Neural cell (in vitro differentiated cells): Measurements from ENCODE around the gene TEKT5. TPM values are rescaled to one million over a fixed set of nuclear protein-coding genes. Genes with fewer than 3 reads are reported as not detected.

ENCODE experiments used
- H2AFZ ChIP-seq: fragments of 200-600, 300-800 bp; sonication (generic), shearing (Covaris generic); 2 replicates; pipeline ENCODE4 v1.6.0; 2014; ENCODE audit warnings: low read depth, mild to moderate bottlenecking, antibody characterized with exemption, low read length, moderate library complexity
- H3F3A ChIP-seq: fragments of 200-600 bp; shearing (Covaris generic); 2 replicates; pipeline ENCODE4 v1.6.1; 2016; ENCODE audit warnings: mild to moderate bottlenecking, moderate library complexity, mixed read lengths, antibody characterized with exemption, low read length; ENCODE audit not compliant: insufficient read depth, poor library complexity, severe bottlenecking
- H3K27ac ChIP-seq: fragments of 200-600, 300-800 bp; sonication (generic), shearing (Covaris generic); 2 replicates; pipeline ENCODE4 v1.5.1; 2014; ENCODE audit warnings: mild to moderate bottlenecking, low read length, moderate library complexity
- H3K27me3 ChIP-seq: fragments of 300-800, 200-600 bp; sonication (generic), shearing (Covaris generic); 2 replicates; pipeline ENCODE4 v1.6.0; 2014; ENCODE audit warnings: mild to moderate bottlenecking, low read depth, low read length, moderate library complexity; ENCODE audit not compliant: insufficient read depth
- H3K36me3 ChIP-seq: fragments of 300-800, 200-600 bp; sonication (generic), shearing (Covaris generic); 2 replicates; pipeline ENCODE4 v1.5.1; 2014; ENCODE audit warnings: mild to moderate bottlenecking, antibody characterized with exemption, low read length, moderate library complexity; ENCODE audit not compliant: insufficient read depth
- H3K4me2 ChIP-seq: fragments of 300-800, 200-600 bp; sonication (generic), shearing (Covaris generic); 2 replicates; pipeline ENCODE4 v1.6.0; 2014; ENCODE audit warnings: mild to moderate bottlenecking, low read length
- H3K4me3 ChIP-seq: fragments of 300-800, 200-600 bp; sonication (generic), shearing (Covaris generic); 2 replicates; pipeline ENCODE4 v1.5.1; 2014; ENCODE audit warnings: mild to moderate bottlenecking, low read length, moderate library complexity
- H3K79me2 ChIP-seq: fragments of 200-600 bp; shearing (Covaris generic); replicated peaks from 2 replicates; pipeline ENCODE4 v1.6.0; 2014; ENCODE audit warnings: mild to moderate bottlenecking, low read length, moderate library complexity; ENCODE audit not compliant: insufficient read depth
- H3K9ac ChIP-seq: fragments of 300-800, 200-600 bp; sonication (generic), shearing (Covaris generic); 2 replicates; pipeline ENCODE4 v1.6.1; 2016; ENCODE audit warnings: mild to moderate bottlenecking, low read length, mixed read lengths
- H3K9me2 ChIP-seq: fragments of 200-600 bp; shearing (Covaris generic); 2 replicates; pipeline ENCODE4 v1.6.1; 2016; ENCODE audit warnings: mild to moderate bottlenecking, low read length, mixed read lengths; ENCODE audit not compliant: insufficient read depth
- H3K9me3 ChIP-seq: fragments of 200-600, 300-800 bp; sonication (generic), shearing (Covaris generic); 2 replicates; pipeline ENCODE4 v1.6.1; 2016; ENCODE audit warnings: mild to moderate bottlenecking, mixed run types, low read length, moderate library complexity, mixed read lengths
- H4K20me1 ChIP-seq: fragments of 200-600 bp; shearing (Covaris generic); 2 replicates; pipeline ENCODE4 v1.6.1; 2016; ENCODE audit warnings: mild to moderate bottlenecking, mixed run types; ENCODE audit not compliant: insufficient read depth
- CTCF ChIP-seq: fragments of 450-650 bp; IDR thresholded peaks from 2 replicates; pipeline ENCODE4 v1.5.1; 2014; ENCODE audit warnings: antibody characterized with exemption, mild to moderate bottlenecking, moderate library complexity; ENCODE audit not compliant: poor library complexity, severe bottlenecking
- EP300 ChIP-seq: fragments of 450-650 bp; conservative IDR thresholded peaks from 2 replicates; pipeline ENCODE4 v1.6.1; 2014; ENCODE audit warnings: antibody characterized with exemption, mild to moderate bottlenecking, moderate library complexity; ENCODE audit not compliant: poor library complexity, severe bottlenecking
- EZH2 ChIP-seq: fragments of 200-600, 300-800 bp; shearing (Covaris generic), sonication (generic); IDR thresholded peaks from 2 replicates; pipeline ENCODE4 v1.6.1; 2014; ENCODE audit warnings: antibody characterized with exemption, low read length, borderline replicate concordance, mild to moderate bottlenecking; ENCODE audit not compliant: insufficient read depth, poor library complexity, severe bottlenecking
- MXI1 ChIP-seq: fragments of 450-650 bp; conservative IDR thresholded peaks from 2 replicates; pipeline ENCODE4 v1.6.1; 2014; ENCODE audit warnings: antibody characterized with exemption, mild to moderate bottlenecking; ENCODE audit not compliant: poor library complexity, severe bottlenecking
- POLR2AphosphoS5 ChIP-seq: IDR thresholded peaks from 2 replicates; pipeline ENCODE4 v1.6.1; 2012
- RAD21 ChIP-seq: fragments of 450-650 bp; conservative IDR thresholded peaks from 2 replicates; pipeline ENCODE4 v1.6.1; 2014; ENCODE audit warnings: antibody characterized with exemption, mild to moderate bottlenecking, moderate library complexity
- REST ChIP-seq: IDR thresholded peaks from 2 replicates; pipeline ENCODE4 v1.6.1; 2012; ENCODE audit warnings: borderline replicate concordance
- SMC3 ChIP-seq: fragments of 450-650 bp; conservative IDR thresholded peaks from 2 replicates; pipeline ENCODE4 v1.6.1; 2014; ENCODE audit warnings: antibody characterized with exemption, mild to moderate bottlenecking, moderate library complexity; ENCODE audit not compliant: poor library complexity
- TAF1 ChIP-seq: IDR thresholded peaks from 2 replicates; pipeline ENCODE4 v1.6.1; 2012; ENCODE audit warnings: low read depth
- polyA plus RNA-seq: library from polyadenylated mRNA; depleted of rRNA; stranded (reverse); fragments of >200 nt; gene quantifications from 2 replicates; pipeline ENCODE4 v1.2.3, GENCODE V29; 2014

Gene TEKT5
- polyA plus RNA-seq, 1 donor from 2014 or later = not detected

- Histone ChIP-seq H2AFZ (no peak overlapping the region), H3K79me2 (no peaks in the 10 kb centered on the region), H3K4me2 (no peak overlapping the region), H3F3A (no peaks in the 10 kb centered on the region), H3K9me3 (no peaks in the 10 kb centered on the region), H3K4me3 (no peak overlapping the region), H3K36me3 (no peaks in the 10 kb centered on the region), H3K27ac (no peak overlapping the region), H4K20me1 (no peaks in the 10 kb centered on the region), H3K9ac (no peak overlapping the region), H3K9me2 (no peaks in the 10 kb centered on the region), H3K27me3 (no peaks in the 10 kb centered on the region)
- TF ChIP-seq POLR2AphosphoS5 (no peak), TAF1 (no peak), EZH2 (no peak), REST (no peak), SMC3 (no peak), EP300 (no peak), CTCF (no peak), RAD21 (no peak), MXI1 (no peak)
Observed at GRCh38 chr16:10667239-10667638, 27.5 kb downstream of the TEKT5 start.

- H4K20me1 ChIP-seq = no peaks in the 10 kb centered on the region
- H2AFZ ChIP-seq = no peak overlapping the region
- H3F3A ChIP-seq = no peaks in the 10 kb centered on the region
- no peak overlapping the region for H3K9ac ChIP-seq
- H3K9me2 ChIP-seq = no peaks in the 10 kb centered on the region
- no peaks in the 10 kb centered on the region for H3K9me3 ChIP-seq
- H3K27me3 ChIP-seq = no peaks in the 10 kb centered on the region
- no peaks in the 10 kb centered on the region for H3K79me2 ChIP-seq
- no peak overlapping the region for H3K4me2 ChIP-seq
- TF ChIP-seq EZH2 (no peak), MXI1 (no peak), RAD21 (no peak), POLR2AphosphoS5 (no peak), TAF1 (no peak), EP300 (no peak), SMC3 (no peak), REST (no peak), CTCF (no peak)
- no peak overlapping the region for H3K4me3 ChIP-seq
- H3K27ac ChIP-seq = no peak overlapping the region
- no peaks in the 10 kb centered on the region for H3K36me3 ChIP-seq
Observed at GRCh38 chr16:10666291-10666690, 28.4 kb downstream of the TEKT5 start.
